HG03460 (cell line): ENCODE measurements around the gene LRRC4C.

ENCODE experiments used
- ATAC-seq: cut with Tn5 transposase; IDR thresholded peaks from one replicate; pipeline ENCODE4 v1.9.1; 2021; ENCODE audit not compliant: unreplicated experiment

LRRC4C gene

GRCh38 chr11:41274831-41275230 is 184.6 kb downstream of the LRRC4C start:
- ATAC-seq, result no peak

DNA sequence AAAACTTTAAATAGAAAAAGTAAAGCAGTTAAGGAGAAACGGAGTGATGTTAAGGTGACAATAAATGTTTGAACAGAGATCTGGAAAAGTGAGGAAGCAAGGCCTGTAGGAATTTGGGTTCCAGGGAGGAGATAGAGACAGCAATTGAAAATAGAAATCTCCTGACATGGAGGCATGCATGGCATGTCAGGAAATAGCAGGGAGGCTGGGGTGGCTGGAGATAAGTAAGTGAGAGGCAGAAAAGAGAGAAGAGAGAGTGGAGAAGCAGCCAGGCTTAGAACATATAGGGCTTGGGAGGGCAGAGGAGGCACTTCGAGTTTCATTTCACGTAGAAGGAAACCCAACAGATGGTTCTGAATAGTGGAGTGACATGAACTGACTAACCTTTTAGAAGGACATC is 185.5 kb downstream of the LRRC4C start:
- ATAC-seq, result no peak

DNA sequence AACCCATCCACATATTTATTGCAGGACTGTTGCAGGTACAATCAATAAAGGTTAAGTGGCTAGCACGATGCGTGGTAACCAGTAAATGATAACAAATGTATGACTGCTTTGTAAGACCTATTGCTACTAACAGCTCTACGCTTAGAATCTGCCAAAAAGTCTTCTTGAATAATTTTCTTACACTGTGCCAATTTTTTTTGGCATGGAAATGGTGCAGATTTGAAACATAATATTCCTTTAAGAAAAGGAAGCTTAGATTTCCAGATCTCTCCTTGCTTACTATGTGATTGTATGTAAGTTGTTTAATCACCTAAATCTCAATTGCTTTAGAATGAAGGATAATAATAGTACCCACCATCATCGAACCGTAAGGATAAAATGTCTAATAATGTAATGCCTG is 192.0 kb downstream of the LRRC4C start:
- no peak for ATAC-seq

GRCh38 chr11:41256041-41256440 is 203.4 kb downstream of the LRRC4C start:
- ATAC-seq, result no peak

DNA sequence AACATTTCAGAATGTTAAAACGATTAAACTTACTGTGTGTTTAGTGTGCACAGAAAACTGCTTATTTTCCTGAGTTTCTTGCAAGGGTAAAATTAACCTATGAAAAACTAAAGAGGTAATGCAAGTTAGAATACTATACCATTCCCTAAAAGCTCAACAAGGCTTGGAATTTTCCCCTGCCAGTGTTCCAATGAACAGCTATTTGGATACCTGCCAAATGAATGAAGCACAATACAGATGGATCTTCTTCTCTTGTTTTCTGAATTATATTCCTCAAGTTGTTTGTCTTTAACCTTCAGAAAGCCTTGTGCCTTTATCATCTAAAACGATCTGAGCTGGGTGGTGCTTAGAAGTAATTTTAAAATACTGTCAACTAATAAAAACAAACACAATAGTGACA is 204.5 kb downstream of the LRRC4C start:
- no peak for ATAC-seq

DNA sequence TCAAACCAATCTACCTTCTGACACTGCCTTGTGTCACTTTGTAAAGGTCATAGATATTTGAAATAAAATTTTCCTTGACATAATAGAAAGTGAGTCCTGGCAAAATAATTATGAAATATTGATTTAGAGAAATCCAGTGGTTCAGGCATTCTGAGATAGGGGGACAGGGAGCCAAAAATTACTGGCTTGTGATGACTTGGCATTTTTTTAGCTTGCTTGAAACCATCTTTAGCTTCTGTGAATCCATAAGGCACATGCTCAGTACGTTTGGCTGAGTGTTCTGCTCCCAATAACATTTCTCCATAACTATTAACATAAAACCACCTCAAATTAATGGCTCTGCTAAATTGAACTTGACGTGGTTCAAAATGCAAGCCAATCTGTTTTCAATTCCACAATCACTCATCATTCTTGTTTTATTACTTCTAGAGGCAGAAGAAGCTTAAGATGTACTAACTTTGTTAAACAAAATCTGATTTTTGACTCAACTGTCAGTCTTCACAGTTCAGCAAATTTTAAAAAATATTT is 209.0 kb downstream of the LRRC4C start:
- ATAC-seq, result no peak

DNA sequence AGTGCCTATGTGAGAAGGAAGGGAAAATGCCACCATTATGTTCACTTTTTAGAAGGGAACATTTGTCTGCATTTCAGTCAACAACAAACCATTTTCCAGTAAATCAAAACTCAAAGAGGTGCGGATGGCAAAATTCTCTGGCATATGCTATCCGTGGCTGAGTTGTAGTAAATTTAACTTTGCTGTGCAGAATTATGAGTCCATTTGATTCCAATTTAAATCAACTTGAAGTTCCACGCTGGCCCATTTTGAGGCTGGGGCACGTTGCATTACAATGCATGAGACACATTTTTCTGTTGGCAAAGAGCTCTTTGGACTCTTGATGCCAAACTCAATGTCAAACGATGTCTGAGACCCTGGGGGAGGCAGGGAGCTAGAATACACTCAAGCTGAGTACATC is 211.8 kb downstream of the LRRC4C start:
- ATAC-seq, result no peak

DNA sequence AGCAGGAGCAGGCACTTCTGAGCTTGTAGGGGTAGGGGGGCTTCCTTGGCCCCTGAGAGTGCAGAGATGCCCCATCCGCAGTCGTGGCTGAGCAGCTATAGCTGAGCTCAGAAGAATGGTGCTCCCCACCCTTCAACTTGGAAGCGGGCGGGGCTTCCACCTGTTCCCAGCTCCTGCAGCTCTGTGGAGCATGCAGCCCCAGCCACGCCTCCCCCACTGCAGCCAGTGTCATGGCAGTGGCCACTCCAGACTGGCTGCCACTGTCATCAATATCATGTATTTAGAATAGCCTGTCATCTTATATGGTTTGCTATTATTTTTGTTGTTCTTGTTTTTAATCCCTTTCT is 213.1 kb downstream of the LRRC4C start:
- no peak for ATAC-seq

DNA sequence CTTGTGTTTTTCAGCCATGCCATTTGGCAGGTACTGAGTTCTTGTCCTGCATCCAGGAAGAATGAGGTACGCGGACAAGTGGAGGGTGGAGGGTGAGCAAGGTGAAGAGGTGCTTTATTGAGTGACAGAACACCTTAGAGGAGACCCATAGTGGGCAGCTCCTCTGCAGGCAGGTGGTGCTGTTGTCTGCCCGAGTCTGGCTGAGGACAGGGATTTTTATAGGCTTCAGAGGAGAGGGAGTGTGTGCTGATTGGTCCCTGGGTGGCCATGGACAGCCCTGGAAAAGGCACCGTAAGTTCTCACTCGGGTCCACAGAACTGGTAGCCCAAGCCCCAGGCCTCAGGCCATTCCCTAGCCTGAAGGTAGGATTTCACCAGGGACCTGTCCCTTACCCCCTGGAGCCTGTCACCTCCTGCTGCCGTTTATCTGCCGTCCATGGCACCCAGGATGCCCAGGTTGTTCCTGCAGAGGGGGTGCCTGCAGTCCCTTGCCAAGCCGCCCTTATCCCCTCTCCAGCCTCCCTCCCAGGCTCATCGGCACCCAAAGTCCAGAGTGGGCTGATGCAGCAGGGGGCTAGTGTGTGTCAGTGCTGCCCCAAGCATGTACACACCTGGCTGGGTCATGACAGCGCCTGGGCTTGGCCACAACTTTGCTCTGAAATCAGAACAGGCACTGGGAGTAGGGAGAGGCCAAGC is 213.6 kb downstream of the LRRC4C start:
- ATAC-seq, result no peak

DNA sequence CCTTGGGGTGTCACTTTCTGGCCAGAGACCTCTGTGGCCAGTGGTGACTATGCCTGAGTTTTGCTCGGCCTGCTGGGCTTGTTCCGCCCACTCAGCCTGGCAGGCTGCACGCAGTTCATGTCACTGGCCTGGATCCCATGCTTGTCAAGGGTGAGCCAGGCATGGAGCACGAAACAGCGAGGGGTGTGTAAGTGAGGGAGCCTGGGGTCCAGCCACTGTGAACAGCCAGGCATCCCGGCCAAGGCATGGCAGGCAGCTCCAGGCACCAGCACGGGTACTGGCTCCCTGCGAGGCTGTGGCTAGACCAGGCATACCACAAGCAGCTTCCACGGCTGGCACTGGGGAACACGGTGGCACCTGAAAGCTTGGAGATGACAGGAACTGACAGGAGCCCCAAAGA is 214.3 kb downstream of the LRRC4C start:
- no peak for ATAC-seq

DNA sequence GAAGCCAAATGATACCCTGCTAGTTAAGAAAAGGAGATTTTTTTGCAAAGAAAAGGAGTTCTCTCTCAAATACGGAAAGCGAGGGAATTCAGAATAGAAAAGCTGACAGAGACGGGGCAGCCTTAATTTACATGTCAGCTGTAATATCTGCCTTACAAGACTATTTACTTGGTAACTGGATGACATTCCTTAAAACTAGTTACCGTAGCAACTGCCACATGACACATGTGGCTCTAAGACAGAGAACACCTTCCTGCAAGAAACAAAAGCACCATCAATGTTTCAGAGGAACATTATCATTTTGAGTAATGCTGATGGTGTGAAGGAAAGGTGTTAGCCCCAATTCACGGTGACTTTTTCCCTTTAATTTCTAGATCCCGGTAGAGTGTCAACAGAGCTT is 222.1 kb downstream of the LRRC4C start:
- ATAC-seq, result no peak

GRCh38 chr11:41235668-41236067 is 223.8 kb downstream of the LRRC4C start:
- no peak for ATAC-seq

- ATAC-seq, result no peak
Measured at GRCh38 chr11:41225856-41226633, 233.4 kb downstream of the LRRC4C start.

GRCh38 chr11:41222236-41222635 is 237.2 kb downstream of the LRRC4C start:
- ATAC-seq, result no peak

GRCh38 chr11:41206388-41206787 is 253.1 kb downstream of the LRRC4C start:
- no peak for ATAC-seq

- no peak for ATAC-seq
Measured at GRCh38 chr11:41201156-41201555, 258.3 kb downstream of the LRRC4C start.

GRCh38 chr11:41190437-41191082 is 268.9 kb downstream of the LRRC4C start:
- no peak for ATAC-seq

GRCh38 chr11:41189701-41190436 is 269.6 kb downstream of the LRRC4C start:
- ATAC-seq, result no peak

DNA sequence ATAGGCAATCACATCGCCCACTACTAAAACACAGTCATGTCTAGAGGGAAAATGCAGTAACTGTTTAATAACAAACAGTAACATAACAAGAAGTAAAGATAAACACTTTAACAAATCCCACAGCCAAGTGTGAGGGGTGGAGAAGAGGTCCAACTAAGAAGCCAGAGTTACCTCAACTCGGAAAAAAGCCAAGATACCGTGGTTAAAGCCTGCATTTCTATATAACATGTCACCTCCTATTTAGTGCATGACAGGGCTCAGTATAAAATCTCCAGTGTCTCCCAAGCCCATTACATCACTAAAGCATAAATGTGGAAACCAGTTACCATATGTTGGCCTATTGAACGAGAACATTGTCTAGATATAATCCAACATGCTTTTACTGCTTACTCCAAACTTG is 281.7 kb downstream of the LRRC4C start:
- no peak for ATAC-seq

DNA sequence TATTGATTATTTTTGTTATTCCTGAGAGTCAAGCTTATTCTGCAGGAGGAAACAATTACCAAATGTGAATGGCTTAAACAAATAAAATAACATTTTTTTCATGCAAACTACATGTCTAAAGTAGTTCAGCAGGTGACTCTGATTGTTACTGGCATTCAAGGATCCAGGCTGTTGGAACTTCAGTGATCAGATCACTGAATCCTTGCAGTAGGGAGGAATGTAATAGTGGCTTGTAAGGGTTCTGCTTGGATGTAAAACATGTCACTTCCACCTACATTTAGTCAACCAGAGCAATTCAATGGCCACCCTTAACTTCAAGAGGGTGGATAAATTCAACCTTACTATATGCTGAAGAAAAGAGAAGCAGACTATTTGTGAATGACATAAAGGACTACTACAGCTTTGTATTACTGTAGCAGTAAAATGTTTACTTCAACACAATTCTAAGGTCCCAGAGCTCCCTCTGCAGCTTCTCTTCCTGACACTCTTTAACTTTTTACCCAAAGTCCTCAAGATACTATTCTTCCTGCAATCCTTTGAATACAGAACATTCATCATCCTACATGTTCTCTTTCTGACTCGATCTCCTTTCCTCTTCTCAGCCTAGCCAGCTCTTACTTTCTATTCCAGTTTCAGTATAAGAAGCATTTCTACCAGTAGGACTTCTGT is 284.0 kb downstream of the LRRC4C start:
- ATAC-seq, result no peak

DNA sequence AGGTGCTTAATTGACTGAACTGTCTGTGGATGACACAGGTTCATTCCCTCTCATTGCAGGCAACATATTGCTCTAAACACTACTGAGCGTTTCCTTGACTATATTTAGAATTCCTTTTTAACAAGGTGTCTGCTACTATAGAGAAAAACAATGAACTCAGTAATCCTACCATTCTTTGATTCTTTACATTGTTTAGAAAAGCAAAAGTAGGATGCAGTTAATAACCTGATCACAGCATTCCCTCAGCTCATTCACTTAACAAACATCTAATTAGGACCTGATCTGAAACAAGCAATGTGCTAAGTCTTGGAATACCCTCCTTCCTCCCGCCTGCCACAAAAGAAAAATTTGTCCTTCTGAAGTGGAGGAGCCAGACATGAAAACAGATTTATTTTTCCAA is 313.1 kb downstream of the LRRC4C start:
- no peak for ATAC-seq
